ENCODE measurements around the gene HDAC1.

Gene HDAC1

DNA sequence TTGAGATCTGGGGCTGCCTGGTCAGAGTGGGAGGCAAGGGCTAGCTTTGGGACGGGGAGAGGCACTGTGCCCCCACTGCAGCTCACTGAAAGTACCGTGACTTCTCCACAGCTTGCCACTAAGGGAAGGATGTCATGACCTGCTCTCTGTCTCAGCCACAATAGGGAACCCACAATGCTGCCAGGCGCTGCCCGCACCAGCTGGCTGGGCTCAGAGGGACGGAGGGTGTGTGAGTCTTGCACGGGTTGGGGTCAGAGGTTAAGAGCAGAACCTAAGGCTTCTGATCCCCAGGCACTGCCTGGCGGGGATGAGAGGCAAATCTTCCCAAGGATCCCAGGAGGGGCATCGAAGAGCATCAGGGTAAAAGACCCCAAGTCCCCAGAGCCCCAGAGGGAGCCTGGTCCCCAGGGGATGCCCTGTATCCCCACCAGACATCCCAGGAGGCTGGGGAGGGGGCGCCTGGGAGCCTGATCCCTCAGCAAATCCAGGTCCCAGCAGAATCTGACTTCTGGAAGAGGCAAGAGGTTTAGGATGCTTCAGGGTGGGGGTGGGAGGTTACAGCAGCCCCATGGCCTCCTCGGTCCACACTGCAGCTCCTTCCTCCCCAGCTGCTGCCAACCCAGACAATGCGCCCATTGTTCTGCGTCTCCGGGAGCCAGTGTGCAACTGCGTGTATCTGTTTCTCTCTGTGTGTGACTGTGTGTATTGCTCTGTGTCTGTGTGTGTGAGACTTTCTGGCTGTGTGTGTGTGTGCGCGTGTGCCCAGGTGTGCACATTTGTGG is 46.2 kb downstream of the HDAC1 start:
- Histone ChIP-seq H2AFZ (no peak overlapping the region), H3K36me3 (ENCODE audit: control insufficient read depth, insufficient read depth, low read length) (no peaks in the 10 kb centered on the region), H3K4me3 (ENCODE audit: low read depth, low read length) (no peak overlapping the region), H3K79me2 (no peaks in the 10 kb centered on the region), H3K27me3 (ENCODE audit: control insufficient read depth, insufficient read depth, low read length) (no peaks in the 10 kb centered on the region), H3K27ac (no peak overlapping the region), H3K4me2 (ENCODE audit: low read length) (no peak overlapping the region), H3K4me1 (no peaks in the 10 kb centered on the region), H3K9ac (no peak overlapping the region), H3K9me3 (ENCODE audit: control insufficient read depth, low read length) (no peaks in the 10 kb centered on the region)
- TF ChIP-seq, protein P1, sequence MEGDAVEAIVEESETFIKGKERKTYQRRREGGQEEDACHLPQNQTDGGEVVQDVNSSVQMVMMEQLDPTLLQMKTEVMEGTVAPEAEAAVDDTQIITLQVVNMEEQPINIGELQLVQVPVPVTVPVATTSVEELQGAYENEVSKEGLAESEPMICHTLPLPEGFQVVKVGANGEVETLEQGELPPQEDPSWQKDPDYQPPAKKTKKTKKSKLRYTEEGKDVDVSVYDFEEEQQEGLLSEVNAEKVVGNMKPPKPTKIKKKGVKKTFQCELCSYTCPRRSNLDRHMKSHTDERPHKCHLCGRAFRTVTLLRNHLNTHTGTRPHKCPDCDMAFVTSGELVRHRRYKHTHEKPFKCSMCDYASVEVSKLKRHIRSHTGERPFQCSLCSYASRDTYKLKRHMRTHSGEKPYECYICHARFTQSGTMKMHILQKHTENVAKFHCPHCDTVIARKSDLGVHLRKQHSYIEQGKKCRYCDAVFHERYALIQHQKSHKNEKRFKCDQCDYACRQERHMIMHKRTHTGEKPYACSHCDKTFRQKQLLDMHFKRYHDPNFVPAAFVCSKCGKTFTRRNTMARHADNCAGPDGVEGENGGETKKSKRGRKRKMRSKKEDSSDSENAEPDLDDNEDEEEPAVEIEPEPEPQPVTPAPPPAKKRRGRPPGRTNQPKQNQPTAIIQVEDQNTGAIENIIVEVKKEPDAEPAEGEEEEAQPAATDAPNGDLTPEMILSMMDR (IDR thresholded peaks at IDR 0.05) = no peak

DNA sequence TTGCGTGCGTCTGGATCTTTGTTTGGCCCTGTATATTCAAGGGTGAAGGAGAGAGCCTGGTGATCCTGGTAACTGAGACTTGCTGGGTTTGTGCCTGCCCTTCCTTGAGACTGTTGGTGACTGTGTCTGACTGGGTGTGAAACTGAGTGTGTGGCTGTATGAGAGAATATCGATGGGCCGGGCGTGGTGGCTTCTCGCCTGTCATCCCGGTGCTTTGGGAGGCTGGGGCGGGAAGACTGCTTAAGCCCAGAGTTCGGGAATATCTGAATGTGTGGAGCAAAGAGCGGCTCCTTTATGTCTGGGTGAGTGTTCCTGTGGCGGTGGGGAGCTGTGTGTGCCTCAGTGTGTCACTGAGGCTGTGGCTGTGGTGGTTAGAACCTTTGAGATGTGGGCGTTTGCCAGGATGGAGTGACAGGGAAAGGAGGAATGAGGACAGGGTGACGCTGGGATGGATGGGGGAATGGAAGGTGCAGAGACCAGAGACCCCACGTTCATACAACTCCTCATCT is 46.8 kb downstream of the HDAC1 start:
- Histone ChIP-seq H3K36me3 (ENCODE audit: control insufficient read depth, insufficient read depth, low read length) (no peaks in the 10 kb centered on the region), H3K27me3 (ENCODE audit: control insufficient read depth, insufficient read depth, low read length) (no peaks in the 10 kb centered on the region), H3K9ac (no peak overlapping the region), H2AFZ (no peak overlapping the region), H3K27ac (no peak overlapping the region), H3K4me2 (ENCODE audit: low read length) (no peak overlapping the region), H3K4me1 (no peaks in the 10 kb centered on the region), H3K79me2 (no peaks in the 10 kb centered on the region), H3K9me3 (ENCODE audit: control insufficient read depth, low read length) (no peaks in the 10 kb centered on the region), H3K4me3 (ENCODE audit: low read depth, low read length) (no peak overlapping the region)
- TF ChIP-seq, protein P1 (IDR thresholded peaks at IDR 0.05) = no peak

DNA sequence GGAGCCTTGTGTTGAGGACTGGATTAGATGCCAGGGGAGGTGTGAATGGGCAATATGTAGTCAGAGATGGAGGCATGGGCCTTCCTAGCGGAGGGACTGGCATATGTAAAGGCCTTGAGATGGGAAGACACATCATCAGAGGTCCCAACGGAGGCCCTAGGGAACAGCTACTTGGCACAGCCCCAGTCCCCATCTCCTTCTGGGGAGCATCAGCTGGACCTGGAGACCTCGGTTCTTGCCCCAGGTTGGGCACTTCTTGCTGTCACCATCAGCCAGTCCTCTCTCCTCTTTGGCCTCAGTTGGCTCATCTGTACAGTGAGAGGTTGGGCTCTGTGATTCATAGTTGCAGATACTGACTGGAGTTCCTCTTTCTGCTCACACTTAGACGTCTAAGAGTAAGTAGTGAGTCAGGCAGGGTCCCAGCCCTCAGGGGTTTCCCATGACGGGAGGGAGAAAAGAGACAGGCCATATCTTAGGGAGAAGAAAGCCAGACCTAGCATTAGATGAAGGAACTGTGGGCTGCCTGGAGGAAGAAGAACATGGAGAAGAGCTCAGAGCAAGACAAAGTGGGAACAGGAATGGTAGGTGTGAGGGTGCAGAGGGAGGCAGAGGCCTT is 47.6 kb downstream of the HDAC1 start:
- Histone ChIP-seq H3K4me1 (no peaks in the 10 kb centered on the region), H3K9me3 (ENCODE audit: control insufficient read depth, low read length) (no peaks in the 10 kb centered on the region), H3K79me2 (no peaks in the 10 kb centered on the region), H2AFZ (no peak overlapping the region), H3K27me3 (ENCODE audit: control insufficient read depth, insufficient read depth, low read length) (no peaks in the 10 kb centered on the region), H3K4me3 (ENCODE audit: low read depth, low read length) (no peak overlapping the region), H3K9ac (no peak overlapping the region), H3K4me2 (ENCODE audit: low read length) (no peak overlapping the region), H3K36me3 (ENCODE audit: control insufficient read depth, insufficient read depth, low read length) (no peaks in the 10 kb centered on the region), H3K27ac (no peak overlapping the region)
- TF ChIP-seq, protein P1 (IDR thresholded peaks at IDR 0.05) = no peak

DNA sequence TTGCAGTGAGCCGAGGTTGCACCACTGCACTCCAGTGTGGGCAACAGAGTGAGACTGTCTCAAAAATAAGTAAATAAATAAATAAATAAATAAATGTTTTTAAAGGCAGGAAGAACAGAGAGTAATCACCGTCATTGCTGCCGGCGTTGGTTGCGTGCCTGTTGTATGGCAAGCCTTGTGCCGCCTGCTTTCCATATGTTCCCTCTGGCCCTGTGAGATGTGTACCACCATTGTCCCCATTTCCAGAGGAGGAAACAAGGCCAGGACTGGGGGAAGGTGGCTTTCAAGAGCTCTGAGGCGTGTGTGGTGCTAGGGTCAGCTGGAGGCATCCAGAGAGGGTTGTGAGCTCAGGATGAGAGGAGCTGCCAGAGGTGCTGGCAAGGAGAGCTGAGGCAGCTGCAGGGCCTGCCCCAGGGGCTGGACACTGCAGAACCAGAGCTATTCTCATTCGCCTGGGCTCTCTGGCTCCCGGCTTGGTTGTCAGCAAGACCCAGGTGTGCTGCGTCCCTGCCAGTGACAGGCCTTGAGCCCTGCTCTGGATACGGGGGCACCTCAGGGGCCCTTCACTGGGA is 49.4 kb downstream of the HDAC1 start:
- no peaks in the 10 kb centered on the region for H3K36me3 ChIP-seq (ENCODE audit: control insufficient read depth, insufficient read depth, low read length)
- H3K27ac ChIP-seq = no peak overlapping the region
- H2AFZ ChIP-seq = no peak overlapping the region
- no peak overlapping the region for H3K4me2 ChIP-seq (ENCODE audit: low read length)
- no peaks in the 10 kb centered on the region for H3K9me3 ChIP-seq (ENCODE audit: control insufficient read depth, low read length)
- no peaks in the 10 kb centered on the region for H3K27me3 ChIP-seq (ENCODE audit: control insufficient read depth, insufficient read depth, low read length)
- peaks cover 2% of the 10 kb centered on the region for H3K4me1 ChIP-seq
- no peak overlapping the region for H3K4me3 ChIP-seq (ENCODE audit: low read depth, low read length)
- H3K9ac ChIP-seq = no peak overlapping the region
- H3K79me2 ChIP-seq = no peaks in the 10 kb centered on the region
- TF ChIP-seq, protein P1 (IDR thresholded peaks at IDR 0.05) = no peak

Data from parathyroid adenoma (tissue), 2 donors.